Measurements from ENCODE around the gene C10orf67. TPM values are rescaled to one million over a fixed set of nuclear protein-coding genes. Genes with fewer than 3 reads are reported as not detected.
"Not testable (repeated sequence)": the region's sequence is repeated elsewhere in the genome, so short reads cannot be mapped to it uniquely, and the experiment has no call there.

C10orf67 gene
- total RNA-seq, 1 donor from 2014 or later = not detected

- DNase-seq (ENCODE audit: low read depth, low spot score) = no peak
Observed at GRCh38 chr10:23280419-23281043, 64.1 kb downstream of the C10orf67 start.

DNA sequence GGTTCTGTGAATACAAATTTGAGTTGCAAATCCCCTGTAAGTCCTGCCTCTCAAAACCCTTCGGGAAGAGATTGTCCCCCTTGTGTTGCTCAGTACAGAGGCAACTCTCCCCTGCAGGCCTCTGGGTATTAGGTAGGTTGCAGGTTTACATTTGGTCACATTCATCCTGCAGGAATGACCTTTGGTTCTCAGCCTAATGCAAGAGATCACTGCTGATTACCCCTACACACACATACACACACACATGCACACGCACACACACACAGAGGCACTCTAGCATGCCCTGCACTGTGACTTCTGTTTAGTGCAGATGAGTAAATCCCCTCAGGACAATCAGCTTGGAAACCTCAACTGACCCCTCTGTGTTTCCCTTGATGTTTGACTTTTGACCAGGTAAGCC is 69.2 kb downstream of the C10orf67 start:
- DNase-seq (ENCODE audit: low read depth, low spot score) = no peak

DNA sequence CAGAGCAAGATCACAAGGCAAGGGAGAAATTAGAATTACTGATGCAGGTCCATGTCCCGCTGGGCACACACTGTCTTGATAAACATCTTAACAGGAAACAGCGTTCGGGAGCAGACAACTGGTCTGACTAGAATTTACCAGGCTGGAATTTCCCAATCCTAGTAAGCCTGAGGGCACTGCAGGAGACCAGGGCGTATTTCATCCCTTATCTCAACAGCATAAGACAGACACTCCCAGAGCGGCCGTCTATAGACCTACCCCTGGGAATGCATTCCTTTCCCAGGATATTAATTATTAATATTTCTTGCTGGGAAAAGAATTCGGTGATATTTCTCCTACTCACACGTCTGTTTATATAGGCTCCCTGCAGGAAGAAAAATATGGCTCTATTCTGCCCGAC is 70.4 kb downstream of the C10orf67 start:
- not testable (repeated sequence) for DNase-seq (ENCODE audit: low read depth, low spot score)

- no peak for DNase-seq (ENCODE audit: low read depth, low spot score)
Observed at GRCh38 chr10:23270531-23270930, 74.1 kb downstream of the C10orf67 start.

- DNase-seq (ENCODE audit: low read depth, low spot score) = no peak
Observed at GRCh38 chr10:23263441-23264164, 81.0 kb downstream of the C10orf67 start.

DNA sequence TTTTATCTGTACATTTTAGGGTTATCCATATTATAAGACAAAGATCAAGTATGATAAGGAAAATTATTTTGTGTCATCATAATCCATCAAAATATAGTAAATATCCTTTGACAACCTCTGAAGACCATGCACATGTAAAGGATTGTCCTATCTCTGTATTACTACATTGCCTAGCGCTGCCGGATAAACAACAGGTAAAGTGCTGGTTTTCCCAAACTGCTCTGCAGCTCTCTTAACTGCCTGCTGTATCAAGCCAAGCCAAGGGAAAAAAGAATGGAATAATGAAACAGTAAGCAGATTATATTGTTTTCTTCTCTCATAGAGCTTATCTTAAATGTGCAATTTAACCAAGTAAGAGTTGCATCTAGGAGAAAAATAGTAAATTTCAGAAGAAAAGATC is 81.7 kb downstream of the C10orf67 start:
- DNase-seq (ENCODE audit: low read depth, low spot score) = no peak

- DNase-seq (ENCODE audit: low read depth, low spot score) = no peak
Observed at GRCh38 chr10:23258516-23258915, 86.1 kb downstream of the C10orf67 start.

- no peak for DNase-seq (ENCODE audit: low read depth, low spot score)
Observed at GRCh38 chr10:23253780-23254179, 90.8 kb downstream of the C10orf67 start.

GRCh38 chr10:23252859-23253258 is 91.7 kb downstream of the C10orf67 start:
- DNase-seq (ENCODE audit: low read depth, low spot score) = not testable (repeated sequence)

DNA sequence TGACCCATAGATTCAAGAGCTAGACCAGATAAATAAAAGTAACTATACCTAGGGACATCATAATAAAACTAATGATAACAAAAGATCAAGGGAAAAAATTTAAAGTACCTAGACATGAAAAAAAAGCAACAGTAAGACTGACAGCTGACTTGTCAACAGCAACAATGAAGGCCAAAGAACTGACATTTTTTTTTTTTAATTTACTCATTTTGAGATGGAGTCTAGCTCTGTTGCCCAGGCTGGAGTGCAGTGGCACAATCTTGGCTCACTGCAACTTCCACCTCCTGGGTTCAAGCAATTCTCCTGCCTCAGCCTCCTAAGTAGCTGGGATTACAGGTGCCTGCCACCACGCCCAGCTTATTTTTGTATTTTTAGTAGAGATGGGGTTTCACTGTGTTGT is 102.8 kb downstream of the C10orf67 start:
- not testable (repeated sequence) for DNase-seq (ENCODE audit: low read depth, low spot score)

GRCh38 chr10:23238015-23238414 is 106.6 kb downstream of the C10orf67 start:
- no peak for DNase-seq (ENCODE audit: low read depth, low spot score)

GRCh38 chr10:23230582-23230981 is 114.0 kb downstream of the C10orf67 start:
- no peak for DNase-seq (ENCODE audit: low read depth, low spot score)

DNA sequence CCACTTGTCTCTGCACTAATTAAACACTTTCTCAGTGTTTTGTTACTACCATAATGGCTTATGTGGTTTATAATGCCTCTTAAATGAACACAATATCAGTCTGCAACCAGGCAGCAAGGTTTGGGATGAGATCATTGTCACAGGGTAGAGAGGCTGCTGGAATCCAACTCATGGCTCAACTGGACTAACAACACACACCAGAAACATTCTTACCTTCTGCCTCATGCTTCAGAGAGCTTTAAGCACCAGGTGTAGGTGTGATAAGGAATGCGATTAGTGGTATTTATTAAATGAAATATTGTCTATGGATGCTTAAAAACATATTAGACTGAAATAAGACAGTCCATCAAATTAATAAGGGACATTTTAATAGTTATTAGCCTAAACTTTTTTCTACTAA is 127.1 kb downstream of the C10orf67 start:
- DNase-seq (ENCODE audit: low read depth, low spot score) = no peak

DNA sequence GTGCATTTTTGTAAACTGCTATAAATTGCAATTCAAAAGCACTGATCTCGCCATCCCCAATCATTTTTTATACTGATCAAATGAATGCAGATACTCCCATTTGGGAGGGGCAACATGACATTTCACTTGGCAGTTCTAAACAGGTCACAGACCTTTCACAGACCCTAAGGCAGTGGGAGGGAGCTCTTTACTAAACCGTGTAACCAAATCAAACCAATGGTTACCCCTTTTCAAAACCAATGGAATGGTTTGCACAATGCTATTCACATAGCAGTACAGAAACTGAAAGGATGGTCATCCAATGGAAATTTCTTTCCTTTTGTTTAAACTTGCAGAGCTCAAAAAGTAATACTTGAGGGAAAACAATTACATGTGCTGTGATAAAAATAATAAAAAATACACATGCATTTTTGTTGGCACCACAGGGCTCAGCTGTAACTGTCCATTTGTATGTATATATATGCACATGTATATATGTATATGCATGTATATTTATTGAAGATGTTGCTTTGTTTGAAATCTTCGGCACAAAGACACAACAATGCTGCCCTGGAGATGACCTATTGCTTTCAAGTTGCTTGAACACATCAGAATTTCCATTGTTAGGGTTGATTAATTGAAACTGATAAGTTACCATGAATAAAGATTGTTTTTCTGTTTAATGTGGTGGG is 138.5 kb downstream of the C10orf67 start:
- no peak for DNase-seq (ENCODE audit: low read depth, low spot score)

DNA sequence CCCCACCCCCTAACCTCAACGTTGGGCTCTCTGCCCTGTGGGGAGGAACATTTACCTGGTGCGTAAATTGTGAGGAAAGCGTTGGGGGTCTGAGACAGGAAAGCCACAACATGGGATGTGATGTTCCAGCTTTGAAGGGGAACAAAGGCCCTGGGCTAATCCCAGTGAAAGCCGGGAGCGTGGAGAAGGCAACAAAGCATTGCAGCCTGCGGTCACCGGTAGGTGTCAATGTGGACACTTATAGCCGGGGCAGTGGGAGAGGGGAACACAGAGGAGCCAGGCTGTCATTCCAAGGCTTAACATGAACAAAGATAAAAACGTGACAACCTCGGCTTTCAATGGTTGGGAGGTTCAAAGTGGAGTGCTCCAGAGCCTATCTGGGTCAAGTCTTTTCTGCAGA is 139.8 kb downstream of the C10orf67 start:
- DNase-seq (ENCODE audit: low read depth, low spot score) = no peak

DNA sequence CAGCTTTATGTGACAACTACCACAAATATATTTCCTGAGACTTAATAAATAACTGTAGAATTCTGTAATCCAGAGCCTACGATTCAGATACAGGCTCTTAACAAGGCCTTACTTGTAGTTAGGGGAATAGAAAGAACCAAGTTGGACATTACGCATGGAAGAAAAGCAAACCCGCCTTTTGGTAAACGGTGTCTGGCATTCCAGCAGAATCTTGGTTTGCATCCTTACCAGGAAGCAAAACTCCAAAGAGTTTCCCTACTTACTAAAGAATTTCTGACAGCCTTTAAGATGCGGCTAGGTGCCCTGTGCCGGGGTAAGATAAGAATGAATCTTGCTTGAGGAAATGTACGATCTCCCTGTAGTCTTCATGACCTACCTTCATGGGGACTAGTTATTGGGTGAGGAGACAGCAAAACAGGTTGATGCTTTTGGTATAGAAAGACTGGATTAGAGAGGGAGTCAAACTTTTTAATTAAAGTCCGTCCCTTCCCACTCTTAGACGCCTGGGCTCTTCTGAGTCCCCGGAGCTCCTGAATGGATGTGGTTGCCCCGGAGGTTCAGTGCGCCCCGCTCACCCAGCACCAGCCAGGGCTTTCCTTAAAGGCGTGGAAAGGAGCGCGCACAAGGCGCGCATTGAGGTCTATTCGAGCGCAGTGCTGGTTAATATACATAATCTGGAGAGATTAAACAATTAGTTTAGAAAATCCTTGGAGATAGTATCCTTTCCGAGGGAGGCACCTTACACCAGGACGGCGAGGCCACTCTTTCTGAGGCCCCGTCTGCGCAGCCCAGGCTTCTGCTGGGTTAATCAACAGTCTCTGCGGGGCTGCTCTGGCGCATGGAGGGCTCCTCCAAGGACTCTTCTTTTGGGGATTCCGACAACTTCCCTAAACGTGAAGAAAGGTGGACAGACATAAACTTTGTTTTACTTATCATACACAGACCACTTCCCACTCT is 140.9 kb downstream of the C10orf67 start:
- DNase-seq (ENCODE audit: low read depth, low spot score) = no peak

- DNase-seq (ENCODE audit: low read depth, low spot score) = no peak
Observed at GRCh38 chr10:23202779-23203178, 141.8 kb downstream of the C10orf67 start.

GRCh38 chr10:23201837-23202236 is 142.8 kb downstream of the C10orf67 start:
- no peak for DNase-seq (ENCODE audit: low read depth, low spot score)

DNA sequence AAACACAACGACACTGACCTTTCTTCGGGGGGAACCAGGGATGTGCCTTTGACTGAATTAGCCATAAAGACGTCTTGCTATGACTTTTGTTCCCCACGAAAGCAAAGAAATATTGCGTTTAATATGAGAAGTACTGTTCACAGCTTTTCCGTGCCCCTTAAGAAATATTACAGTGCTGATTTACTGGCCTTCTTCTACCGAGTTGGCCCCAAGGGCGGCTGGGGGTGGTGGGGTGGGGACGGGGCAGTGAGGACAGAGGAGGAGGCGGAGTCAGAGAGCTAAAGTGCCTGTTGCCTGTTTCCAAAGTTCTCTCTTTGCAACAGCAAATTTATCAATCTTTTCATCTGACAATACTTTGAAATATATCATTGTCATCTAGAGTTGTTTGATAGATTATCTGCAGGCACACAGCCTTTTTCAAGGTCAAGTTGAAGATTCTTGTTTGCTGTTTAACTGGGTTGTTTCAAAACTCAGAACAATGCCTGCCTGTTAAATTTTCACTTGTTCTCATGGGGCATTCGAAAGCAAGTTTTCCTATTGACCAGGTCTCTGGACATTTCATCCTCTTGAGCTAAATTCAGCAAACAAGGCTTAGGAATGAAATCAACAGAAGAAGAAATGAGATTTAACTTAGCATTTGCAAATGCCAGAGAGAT is 143.5 kb downstream of the C10orf67 start:
- DNase-seq (ENCODE audit: low read depth, low spot score) = no peak

DNA sequence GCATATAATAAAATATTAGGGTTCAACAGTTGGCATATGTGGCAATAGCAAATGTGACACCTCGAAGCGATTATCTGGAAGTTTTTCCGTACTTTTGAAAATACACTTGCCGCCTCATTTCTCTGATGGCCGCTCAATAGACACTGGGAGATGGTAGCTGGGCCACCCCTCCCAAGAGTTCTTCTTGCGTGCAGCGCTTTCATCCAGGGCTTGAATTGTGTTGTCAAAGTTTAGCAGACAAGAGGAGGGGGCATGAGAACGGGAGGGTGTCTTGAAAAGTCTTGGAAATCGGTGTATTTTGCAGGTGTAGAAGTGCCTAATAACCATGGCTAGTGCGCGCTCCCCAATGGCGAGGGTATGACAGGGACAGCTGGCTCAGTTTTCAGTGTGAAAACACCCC is 144.0 kb downstream of the C10orf67 start:
- DNase-seq (ENCODE audit: low read depth, low spot score) = no peak
